H9 (cell line): ENCODE data around the gene TARM1. TPM values are rescaled to one million over a fixed set of nuclear protein-coding genes. Genes with fewer than 3 reads are reported as not detected.

Source experiments
- DNase-seq: peaks from one replicate; pipeline ENCODE4 v3.0.0-alpha.2; 2017
- H2AFZ ChIP-seq: one replicate; pipeline ENCODE4 v1.6.1; 2013; ENCODE audit warnings: mild to moderate bottlenecking, low read length, control low read depth, moderate library complexity
- H2AK5ac ChIP-seq: 2 replicates; pipeline ENCODE4 v1.6.1; 2013; ENCODE audit warnings: low read length, control low read depth, mixed read lengths; ENCODE audit not compliant: insufficient read length
- H2BK120ac ChIP-seq: one replicate; pipeline ENCODE4 v1.6.1; 2013; ENCODE audit warnings: low read depth, mild to moderate bottlenecking, low read length, control low read depth, inconsistent platforms; ENCODE audit not compliant: poor library complexity, severe bottlenecking
- H2BK12ac ChIP-seq: 2 replicates; pipeline ENCODE4 v1.6.1; 2013; ENCODE audit warnings: low read length, control low read depth, mixed read lengths, low read depth; ENCODE audit not compliant: insufficient read length
- H2BK15ac ChIP-seq: 2 replicates; pipeline ENCODE4 v1.6.1; 2013; ENCODE audit warnings: low read depth, low read length, control low read depth
- H2BK20ac ChIP-seq: one replicate; pipeline ENCODE4 v1.6.1; 2013; ENCODE audit warnings: low read depth, mild to moderate bottlenecking, low read length, control low read depth, inconsistent platforms; ENCODE audit not compliant: poor library complexity, severe bottlenecking
- H2BK5ac ChIP-seq: 2 replicates; pipeline ENCODE4 v1.6.1; 2013; ENCODE audit warnings: low read length, control low read depth, mixed read lengths; ENCODE audit not compliant: insufficient read length
- H3K14ac ChIP-seq: 2 replicates; pipeline ENCODE4 v1.6.1; 2013; ENCODE audit warnings: low read length, control low read depth; ENCODE audit not compliant: insufficient read depth
- H3K18ac ChIP-seq: 2 replicates; pipeline ENCODE4 v1.6.1; 2013; ENCODE audit warnings: low read depth, mild to moderate bottlenecking, mixed read lengths, low read length, control low read depth; ENCODE audit not compliant: insufficient read length
- H3K23ac ChIP-seq: 2 replicates; pipeline ENCODE4 v1.6.1; 2013; ENCODE audit warnings: low read length, control low read depth, mixed read lengths, low read depth; ENCODE audit not compliant: insufficient read length
- H3K23me2 ChIP-seq: 2 replicates; pipeline ENCODE4 v1.6.1; 2013; ENCODE audit warnings: low read depth, mild to moderate bottlenecking, mixed read lengths, low read length, control low read depth; ENCODE audit not compliant: insufficient read length, poor library complexity, severe bottlenecking
- H3K27ac ChIP-seq: 2 replicates; pipeline ENCODE4 v1.5.1; 2013; ENCODE audit warnings: low read length, control low read depth, mixed read lengths, low read depth; ENCODE audit not compliant: insufficient read length
- H3K27me3 ChIP-seq: 2 replicates; pipeline ENCODE4 v1.6.1; 2013; ENCODE audit warnings: low read length, control low read depth, inconsistent platforms; ENCODE audit not compliant: insufficient read depth
- H3K4ac ChIP-seq: 2 replicates; pipeline ENCODE4 v1.6.1; 2013; ENCODE audit warnings: low read depth, mild to moderate bottlenecking, control low read depth, inconsistent platforms, low read length, moderate library complexity
- H3K4me1 ChIP-seq: 2 replicates; pipeline ENCODE4 v1.6.1; 2013; ENCODE audit warnings: low read length, control low read depth, inconsistent platforms; ENCODE audit not compliant: insufficient read depth
- H3K4me2 ChIP-seq: 2 replicates; pipeline ENCODE4 v1.6.1; 2013; ENCODE audit warnings: low read length, control low read depth, mixed read lengths; ENCODE audit not compliant: insufficient read length, insufficient read depth
- H3K56ac ChIP-seq: 2 replicates; pipeline ENCODE4 v1.6.1; 2013; ENCODE audit warnings: low read depth, mild to moderate bottlenecking, mixed read lengths, low read length, control low read depth; ENCODE audit not compliant: insufficient read length
- H3K79me1 ChIP-seq: 2 replicates; pipeline ENCODE4 v1.6.1; 2013; ENCODE audit warnings: low read depth, mild to moderate bottlenecking, moderate library complexity, low read length, control low read depth, inconsistent platforms; ENCODE audit not compliant: insufficient read depth, poor library complexity, severe bottlenecking
- H3K79me2 ChIP-seq: 2 replicates; pipeline ENCODE4 v1.6.1; 2013; ENCODE audit warnings: low read length, control low read depth, inconsistent platforms; ENCODE audit not compliant: insufficient read depth
- H3K9ac ChIP-seq: 2 replicates; pipeline ENCODE4 v1.6.1; 2013; ENCODE audit warnings: low read length, control low read depth, mixed read lengths; ENCODE audit not compliant: insufficient read length; ENCODE audit errors: extremely low read depth
- H3K9me3 ChIP-seq: one replicate; pipeline ENCODE4 v1.6.1; 2013; ENCODE audit warnings: low read depth, low read length, inconsistent platforms; ENCODE audit not compliant: control insufficient read depth
- H3T11ph ChIP-seq: one replicate; pipeline ENCODE4 v1.6.1; 2013; ENCODE audit warnings: mild to moderate bottlenecking, low read length, control low read depth, inconsistent platforms
- H4K20me1 ChIP-seq: one replicate; pipeline ENCODE4 v1.6.1; 2013; ENCODE audit not compliant: control insufficient read depth, insufficient read length, insufficient read depth
- H4K5ac ChIP-seq: 2 replicates; pipeline ENCODE4 v1.6.1; 2013; ENCODE audit warnings: low read depth, mild to moderate bottlenecking, mixed read lengths, low read length, control low read depth; ENCODE audit not compliant: insufficient read length
- H4K8ac ChIP-seq: replicated peaks from 2 replicates; pipeline ENCODE4 v1.6.1; 2013; ENCODE audit warnings: low read length, control low read depth, mixed read lengths, low read depth; ENCODE audit not compliant: insufficient read length
- H4K91ac ChIP-seq: 2 replicates; pipeline ENCODE4 v1.6.1; 2013; ENCODE audit warnings: low read depth, mild to moderate bottlenecking, moderate library complexity, mixed read lengths, low read length, control low read depth; ENCODE audit not compliant: insufficient read length
- H3K27ac Mint-ChIP-seq, 3 experiments: 2 replicates in 2 of 3; 3 replicates in 1 of 3; pipeline ENCODE4 v1.8.0; 2020 to 2021; ENCODE audit warnings: mixed read lengths in 3 of 3, mild to moderate bottlenecking in 1 of 3, moderate library complexity in 1 of 3
- H3K27me3 Mint-ChIP-seq: 2 replicates; pipeline ENCODE4 v1.8.0; 2021; ENCODE audit warnings: low read depth, mild to moderate bottlenecking, moderate library complexity, mixed read lengths
- H3K36me3 Mint-ChIP-seq, 3 experiments: 2 replicates in 2 of 3; 3 replicates in 1 of 3; pipeline ENCODE4 v1.8.0; 2020 to 2021; ENCODE audit warnings: low read depth in 3 of 3, mixed read lengths in 3 of 3; ENCODE audit not compliant: insufficient read depth in 1 of 3
- H3K4me1 Mint-ChIP-seq, 2 experiments: 2 replicates each; pipeline ENCODE4 v1.8.0; 2020; ENCODE audit warnings: mixed read lengths in 2 of 2
- H3K4me3 Mint-ChIP-seq, 2 experiments: 2 replicates in 1 of 2; 3 replicates in 1 of 2; pipeline ENCODE4 v1.8.0; 2020 to 2021; ENCODE audit warnings: mild to moderate bottlenecking in 2 of 2, mixed read lengths in 2 of 2, moderate library complexity in 1 of 2
- H3K9me3 Mint-ChIP-seq, 2 experiments: 2 replicates in 1 of 2; 3 replicates in 1 of 2; pipeline ENCODE4 v1.8.0; 2020; ENCODE audit warnings: mild to moderate bottlenecking in 2 of 2, mixed read lengths in 2 of 2, moderate library complexity in 1 of 2
- WGBS: extraction: QIAGEN DNeasy Blood & Tissue Kit; methylation state at CpG from one replicate; pipeline ENCODE4 v1.1.7; 2013; ENCODE audit warnings: missing lambda C conversion rate, low lambda C conversion rate, mixed read lengths; ENCODE audit not compliant: insufficient read length; ENCODE audit errors: extremely low coverage; 5-methylcytosine and 5-hydroxymethylcytosine counted together
- total RNA-seq: library from RNA; stranded (reverse); gene quantifications from 2 replicates; pipeline ENCODE4 v1.2.1, GENCODE V29; 2021
- TF ChIP-seq, protein P1 (sequence below): fragments of 200-600 bp; sonication (generic); conservative IDR thresholded peaks from 3 replicates; pipeline ENCODE4 v1.8.0; 2021; ENCODE audit warnings: antibody characterized with exemption, mild to moderate bottlenecking

Gene TARM1
- total RNA-seq, 1 experiment from 2014 or later = not detected

DNA sequence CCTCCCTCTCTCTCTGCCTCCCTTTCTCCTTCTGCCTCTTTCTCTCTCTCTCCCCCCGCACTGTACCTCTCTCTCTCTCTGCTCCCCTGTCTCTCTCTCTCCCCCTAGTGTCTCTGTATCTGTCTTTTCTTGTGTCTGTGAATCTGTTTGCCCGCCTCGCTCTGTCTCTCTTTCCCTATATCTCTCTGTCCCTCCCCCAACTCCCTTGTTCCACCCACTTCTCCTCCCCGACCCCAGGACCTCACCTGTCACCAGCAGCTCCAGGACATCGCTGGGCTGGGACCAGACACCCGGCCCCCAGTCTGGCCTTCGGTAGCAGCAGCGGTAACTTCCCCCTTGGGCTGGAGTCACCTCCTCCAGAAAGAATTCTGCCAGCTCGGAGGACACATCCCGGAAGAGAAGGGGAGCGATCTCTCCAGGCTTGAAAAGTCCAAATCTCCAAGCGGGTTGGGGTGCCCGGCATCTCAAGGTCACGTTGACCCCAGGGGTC, 15.5 kb upstream of the TARM1 start:
- Mint-ChIP-seq H3K27ac (peak overlapping the region in 1 of 3 experiments; percentile 40; a peak in 2 of 7 replicates), H3K4me1 (peaks cover 6 to 22% of the 10 kb centered on the region in 2 experiments), H3K36me3 (peaks cover 0 to 2% (median 0%) of the 10 kb centered on the region in 3 experiments; a peak in 2 of 7 replicates), H3K4me3 (peak overlapping the region; percentile 33 to 85), H3K9me3 (peaks cover 4 to 6% of the 10 kb centered on the region in 2 experiments), H3K27me3 (peaks cover 34% of the 10 kb centered on the region)
- H3K4me2 ChIP-seq = peak overlapping the region; percentile 57
- H3K9ac ChIP-seq = peak overlapping the region; percentile 10
- H2AK5ac ChIP-seq = no peak overlapping the region
- H4K8ac ChIP-seq = no peak overlapping the region
- H3K23me2 ChIP-seq = peaks cover 4% of the 10 kb centered on the region
- TF ChIP-seq, protein P1, sequence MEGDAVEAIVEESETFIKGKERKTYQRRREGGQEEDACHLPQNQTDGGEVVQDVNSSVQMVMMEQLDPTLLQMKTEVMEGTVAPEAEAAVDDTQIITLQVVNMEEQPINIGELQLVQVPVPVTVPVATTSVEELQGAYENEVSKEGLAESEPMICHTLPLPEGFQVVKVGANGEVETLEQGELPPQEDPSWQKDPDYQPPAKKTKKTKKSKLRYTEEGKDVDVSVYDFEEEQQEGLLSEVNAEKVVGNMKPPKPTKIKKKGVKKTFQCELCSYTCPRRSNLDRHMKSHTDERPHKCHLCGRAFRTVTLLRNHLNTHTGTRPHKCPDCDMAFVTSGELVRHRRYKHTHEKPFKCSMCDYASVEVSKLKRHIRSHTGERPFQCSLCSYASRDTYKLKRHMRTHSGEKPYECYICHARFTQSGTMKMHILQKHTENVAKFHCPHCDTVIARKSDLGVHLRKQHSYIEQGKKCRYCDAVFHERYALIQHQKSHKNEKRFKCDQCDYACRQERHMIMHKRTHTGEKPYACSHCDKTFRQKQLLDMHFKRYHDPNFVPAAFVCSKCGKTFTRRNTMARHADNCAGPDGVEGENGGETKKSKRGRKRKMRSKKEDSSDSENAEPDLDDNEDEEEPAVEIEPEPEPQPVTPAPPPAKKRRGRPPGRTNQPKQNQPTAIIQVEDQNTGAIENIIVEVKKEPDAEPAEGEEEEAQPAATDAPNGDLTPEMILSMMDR = 0 out of 3 replicates have a peak, but pooled peaks have one; percentile 19
- H3K23ac ChIP-seq = no peak overlapping the region
- H3K4ac ChIP-seq = no peak overlapping the region
- H3K79me2 ChIP-seq = no peaks in the 10 kb centered on the region
- no CpG with 5 or more reads among the region's 14 CpGs for WGBS
- no peaks in the 10 kb centered on the region for H3K79me1 ChIP-seq
- H3K9me3 ChIP-seq = no peaks in the 10 kb centered on the region
- H3K18ac ChIP-seq = no peak overlapping the region
- H4K5ac ChIP-seq = no peak overlapping the region
- no peak overlapping the region for H3T11ph ChIP-seq
- no peaks in the 10 kb centered on the region for H4K20me1 ChIP-seq
- no peak overlapping the region for H3K56ac ChIP-seq
- H2AFZ ChIP-seq = no peak overlapping the region
- H2BK5ac ChIP-seq = no peak overlapping the region
- no peak overlapping the region for H4K91ac ChIP-seq
- no peak overlapping the region for H2BK12ac ChIP-seq
- peak; percentile 65 for DNase-seq
- H3K14ac ChIP-seq = no peak overlapping the region; the same call in 1 of the 2 replicates
- no peak overlapping the region for H2BK15ac ChIP-seq
- no peak overlapping the region for H2BK120ac ChIP-seq
- H2BK20ac ChIP-seq = no peak overlapping the region
- H3K4me1 ChIP-seq = no peaks in the 10 kb centered on the region
- H3K27me3 ChIP-seq = no peaks in the 10 kb centered on the region; the same call in 1 of the 2 replicates
- no peak overlapping the region for H3K27ac ChIP-seq
